IMR-90 (cell line): Measurements from ENCODE around the gene CES3. TPM values are rescaled to one million over a fixed set of nuclear protein-coding genes. Genes with fewer than 3 reads are reported as not detected.

Experiments
- ATAC-seq: fragments of 200-7000 bp; cut with Tn5 transposase; 2 replicates; pipeline ENCODE4 v1.9.1; 2020; ENCODE audit warnings: low read depth, mild to moderate bottlenecking, moderate library complexity
- BruUV-seq: library from RNA; stranded (reverse); fragments of 400-500 nt; replicated peaks from 2 replicates; lab custom pipeline; 2021; lab: Mats Ljungman, UMichigan
- CTCF ChIA-PET: fragments of 300-600 bp; formaldehyde crosslinking; extraction: SDS; loops from one replicate; lab custom pipeline; 2021; ENCODE audit warnings: antibody characterized with exemption; lab: Yijun Ruan, JAX
- POLR2A ChIA-PET: fragments of 300-600 bp; sonication (Branson Sonifier 250); formaldehyde crosslinking; loops from one replicate; lab custom pipeline; 2022; ENCODE audit warnings: antibody characterized with exemption; ENCODE audit not compliant: unreplicated experiment; lab: Charles Lee
- DNase-seq: peaks from one replicate; pipeline ENCODE4 v3.0.0; 2013
- H2AFZ ChIP-seq: replicated peaks from 2 replicates; pipeline ENCODE3; 2013; ENCODE audit warnings: low read length, mild to moderate bottlenecking; ENCODE audit not compliant: poor library complexity
- H2AK5ac ChIP-seq: 2 replicates; pipeline ENCODE4 v1.6.1; 2013; ENCODE audit warnings: low read depth, low read length, inconsistent platforms
- H2AK9ac ChIP-seq: replicated peaks from 2 replicates; pipeline ENCODE3; 2013; ENCODE audit warnings: mild to moderate bottlenecking, low read depth, low read length, moderate library complexity; ENCODE audit not compliant: poor library complexity
- H2BK120ac ChIP-seq: 2 replicates; pipeline ENCODE4 v1.6.1; 2013; ENCODE audit warnings: low read depth, low read length, inconsistent platforms
- H2BK15ac ChIP-seq: 3 replicates; pipeline ENCODE4 v1.6.1; 2013; ENCODE audit warnings: low read depth, low read length, inconsistent platforms
- H2BK20ac ChIP-seq: 2 replicates; pipeline ENCODE4 v1.6.1; 2013; ENCODE audit warnings: low read depth, mild to moderate bottlenecking, inconsistent platforms, low read length, moderate library complexity
- H2BK5ac ChIP-seq: 2 replicates; pipeline ENCODE4 v1.6.1; 2013; ENCODE audit warnings: mild to moderate bottlenecking, low read depth, low read length, inconsistent platforms; ENCODE audit not compliant: poor library complexity, severe bottlenecking
- H3K14ac ChIP-seq: replicated peaks from 2 replicates; pipeline ENCODE4 v1.6.1; 2013; ENCODE audit warnings: low read depth, low read length, inconsistent platforms
- H3K18ac ChIP-seq: 2 replicates; pipeline ENCODE4 v1.6.1; 2013; ENCODE audit warnings: low read depth, low read length, control low read depth
- H3K23ac ChIP-seq: 2 replicates; pipeline ENCODE4 v1.6.1; 2013; ENCODE audit warnings: low read depth, low read length, inconsistent platforms
- H3K27ac ChIP-seq: 2 replicates; pipeline ENCODE4 v1.5.1; 2013; ENCODE audit warnings: mild to moderate bottlenecking, control low read depth, low read length; ENCODE audit not compliant: insufficient read depth
- H3K27me3 ChIP-seq: 2 replicates; pipeline ENCODE4 v1.6.1; 2013; ENCODE audit warnings: low read length; ENCODE audit not compliant: control insufficient read depth, insufficient read depth
- H3K36me3 ChIP-seq: 2 replicates; pipeline ENCODE4 v1.6.1; 2013; ENCODE audit warnings: low read length, mixed read lengths; ENCODE audit not compliant: control insufficient read depth, insufficient read depth
- H3K4ac ChIP-seq: 2 replicates; pipeline ENCODE4 v1.6.1; 2013; ENCODE audit warnings: low read depth, low read length, inconsistent platforms
- H3K4me1 ChIP-seq: 2 replicates; pipeline ENCODE4 v1.6.1; 2013; ENCODE audit warnings: low read length, mixed read lengths; ENCODE audit not compliant: control insufficient read depth, insufficient read depth
- H3K4me2 ChIP-seq: 2 replicates; pipeline ENCODE4 v1.6.1; 2013; ENCODE audit warnings: low read depth, mild to moderate bottlenecking, control low read depth, low read length, moderate library complexity
- H3K4me3 ChIP-seq: 2 replicates; pipeline ENCODE4 v1.5.1; 2013; ENCODE audit warnings: low read depth, mild to moderate bottlenecking, control low read depth, low read length, moderate library complexity; ENCODE audit not compliant: insufficient read depth
- H3K56ac ChIP-seq: 2 replicates; pipeline ENCODE4 v1.6.1; 2013; ENCODE audit warnings: low read length, inconsistent platforms; ENCODE audit not compliant: insufficient read depth; ENCODE audit errors: extremely low read depth
- H3K79me1 ChIP-seq, 2 experiments: 2 replicates each; pipeline ENCODE4 v1.6.1; 2013; ENCODE audit warnings: low read length in 2 of 2, inconsistent platforms in 1 of 2, low read depth in 1 of 2
- H3K9ac ChIP-seq: 2 replicates; pipeline ENCODE4 v1.6.1; 2013; ENCODE audit warnings: low read depth, low read length, control low read depth
- H3K9me1 ChIP-seq: 2 replicates; pipeline ENCODE4 v1.6.1; 2013; ENCODE audit warnings: low read length, inconsistent platforms; ENCODE audit not compliant: insufficient read depth
- H3K9me3 ChIP-seq: 2 replicates; pipeline ENCODE4 v1.6.1; 2013; ENCODE audit warnings: low read length; ENCODE audit not compliant: control insufficient read depth, insufficient read depth
- H4K20me1 ChIP-seq: 2 replicates; pipeline ENCODE4 v1.6.1; 2013; ENCODE audit warnings: low read length, inconsistent platforms; ENCODE audit not compliant: insufficient read depth
- H4K5ac ChIP-seq: 2 replicates; pipeline ENCODE4 v1.6.1; 2013; ENCODE audit warnings: mild to moderate bottlenecking, low read depth, low read length, control low read depth
- H4K8ac ChIP-seq, 2 experiments: 2 replicates each; pipeline ENCODE4 v1.6.1; 2013; ENCODE audit warnings: low read depth in 2 of 2, low read length in 2 of 2, control low read depth in 1 of 2, inconsistent platforms in 1 of 2
- H4K91ac ChIP-seq: 2 replicates; pipeline ENCODE4 v1.6.1; 2013; ENCODE audit warnings: low read depth, low read length, inconsistent platforms; ENCODE audit not compliant: insufficient read depth
- BHLHE40 ChIP-seq: fragments of 150-350 bp; IDR thresholded peaks from 2 replicates; pipeline ENCODE4 v1.6.1; 2016; ENCODE audit warnings: mild to moderate bottlenecking, low read depth, low read length
- CEBPB ChIP-seq: IDR thresholded peaks from 2 replicates; pipeline ENCODE4 v1.6.1; 2012; ENCODE audit warnings: low read depth, low read length, improper control_type of control experiment
- CHD1 ChIP-seq: IDR thresholded peaks from 2 replicates; pipeline ENCODE4 v1.6.1; 2012; ENCODE audit warnings: low read depth, low read length, improper control_type of control experiment
- CTCF ChIP-seq: conservative IDR thresholded peaks from 2 replicates; pipeline ENCODE4 v1.5.1; 2012; ENCODE audit warnings: mild to moderate bottlenecking, low read depth, low read length, improper control_type of control experiment
- ELK1 ChIP-seq: fragments of 150-350 bp; IDR thresholded peaks from 2 replicates; pipeline ENCODE4 v1.6.1; 2016; ENCODE audit warnings: low read depth, mild to moderate bottlenecking, low read length, moderate library complexity, borderline replicate concordance
- FOS ChIP-seq: fragments of 150-350 bp; IDR thresholded peaks from 2 replicates; pipeline ENCODE4 v1.6.1; 2016; ENCODE audit warnings: low read depth, low read length
- MAFK ChIP-seq: IDR thresholded peaks from 2 replicates; pipeline ENCODE4 v1.6.1; 2012; ENCODE audit warnings: low read depth, low read length, improper control_type of control experiment
- MAZ ChIP-seq: IDR thresholded peaks from 2 replicates; pipeline ENCODE4 v1.6.1; 2012; ENCODE audit warnings: low read depth, mild to moderate bottlenecking, low read length, improper control_type of control experiment, moderate library complexity, borderline replicate concordance
- MXI1 ChIP-seq: IDR thresholded peaks from 2 replicates; pipeline ENCODE4 v1.6.1; 2012; ENCODE audit warnings: low read depth, mild to moderate bottlenecking, low read length, moderate library complexity, borderline replicate concordance
- NFE2L2 ChIP-seq: fragments of 150-350 bp; IDR thresholded peaks from 2 replicates; pipeline ENCODE4 v1.6.1; 2016; ENCODE audit warnings: low read depth, mild to moderate bottlenecking, low read length
- POLR2A ChIP-seq: IDR thresholded peaks from 2 replicates; pipeline ENCODE4 v1.6.1; 2012; ENCODE audit warnings: mild to moderate bottlenecking, low read depth, low read length
- RAD21 ChIP-seq: IDR thresholded peaks from 2 replicates; pipeline ENCODE4 v1.6.1; 2012; ENCODE audit warnings: low read length, improper control_type of control experiment
- RCOR1 ChIP-seq: IDR thresholded peaks from 2 replicates; pipeline ENCODE4 v1.6.1; 2012; ENCODE audit warnings: mild to moderate bottlenecking, low read length, improper control_type of control experiment; ENCODE audit not compliant: insufficient replicate concordance
- RFX5 ChIP-seq: IDR thresholded peaks from 2 replicates; pipeline ENCODE4 v1.8.0; 2012; ENCODE audit warnings: low read depth, mild to moderate bottlenecking, low read length, moderate library complexity
- SMC3 ChIP-seq: fragments of 150-350 bp; IDR thresholded peaks from 2 replicates; pipeline ENCODE4 v1.6.1; 2016; ENCODE audit warnings: low read depth, mild to moderate bottlenecking, antibody characterized with exemption, low read length, moderate library complexity
- USF2 ChIP-seq: fragments of 150-350 bp; IDR thresholded peaks from 2 replicates; pipeline ENCODE4 v1.6.1; 2017; ENCODE audit warnings: mild to moderate bottlenecking, antibody characterized with exemption, low read length, low read depth
- WGBS, 2 experiments: methylation state at CpG; one replicate each; pipeline versions ENCODE4 v1.1.5 to v1.1.7; 2013; ENCODE audit warnings: missing lambda C conversion rate in 2 of 2; ENCODE audit not compliant: insufficient read length in 1 of 2; ENCODE audit errors: extremely low coverage in 2 of 2; 5-methylcytosine and 5-hydroxymethylcytosine counted together
- dilution Hi-C: fragments of 300-500 bp; cut with HindIII; formaldehyde crosslinking; loops from one replicate; pipeline ENCODE4 v1.14.3; 2018; ENCODE audit warnings: low sequenced_read_pairs; ENCODE audit not compliant: unreplicated experiment
- in situ Hi-C: fragments of 300-500 bp; cut with MboI; formaldehyde crosslinking; loops from 3 replicates; pipeline ENCODE4 v1.14.3; 2019; ENCODE audit warnings: low sequenced_read_pairs, inconsistent platforms, mixed read lengths
- intact Hi-C: fragments of 100-400 bp; cut with micrococcal nuclease; formaldehyde crosslinking; loops from 2 replicates; pipeline ENCODE4 v1.10.0; 2022
- polyA plus RNA-seq, 3 experiments: library from polyadenylated mRNA; depleted of rRNA; stranded (reverse); fragments of >200 nt; gene quantifications; 2 replicates each; pipeline ENCODE4 v1.2.3, GENCODE V29; 2012; ENCODE audit warnings: low replicate concordance in 1 of 3
- total RNA-seq: library from RNA; depleted of rRNA; stranded (reverse); fragments of >200 nt; gene quantifications from 2 replicates; pipeline ENCODE4 v1.2.3, GENCODE V29; 2012

The CES3 gene
- total and polyA plus RNA-seq, 2 of the 4 experiments (the other 2 are of a cell fraction), result 0.03 TPM; not detected in 1

- peaks cover 31% of the 10 kb centered on the region for H4K20me1 ChIP-seq
- H3K4me3 ChIP-seq, result no peak overlapping the region
- no peak overlapping the region for H3K4ac ChIP-seq
- H3K36me3 ChIP-seq, result peaks cover 9% of the 10 kb centered on the region
- dilution Hi-C loops (no loop called here), in situ Hi-C loops (loop anchor here (5.0 kb wide), 1 partner anchor 34 kb away; no protein-coding TSS in a partner anchor), intact Hi-C loops (no loop called here)
- H2AK5ac ChIP-seq, result no peak overlapping the region
- no peak overlapping the region for H2AK9ac ChIP-seq
- H4K91ac ChIP-seq, result no peak overlapping the region
- no peak overlapping the region for H3K9ac ChIP-seq
- H2AFZ ChIP-seq, result no peak overlapping the region
- no peak overlapping the region for H4K5ac ChIP-seq
- H4K8ac ChIP-seq, result no peak overlapping the region
- no peak overlapping the region for H3K18ac ChIP-seq
- DNase-seq (no peak), ATAC-seq (no peak)
- H3K79me1 ChIP-seq, result peaks cover 19 to 48% of the 10 kb centered on the region in 2 experiments
- no CpG with 5 or more reads among the region's 2 CpGs for WGBS, 2 experiments
- H3K4me1 ChIP-seq, result peaks cover 27% of the 10 kb centered on the region
- H2BK5ac ChIP-seq, result no peak overlapping the region
- H3K14ac ChIP-seq, result no peak overlapping the region
- TF ChIP-seq RAD21, result no peak
- no peak for TF ChIP-seq CHD1
- no peak for TF ChIP-seq MXI1
- no peak for TF ChIP-seq BHLHE40
- no peak for TF ChIP-seq RFX5
- TF ChIP-seq MAFK, result no peak
- no peak for TF ChIP-seq NFE2L2
- TF ChIP-seq CTCF, result no peak
- TF ChIP-seq POLR2A, result no peak
- TF ChIP-seq CEBPB, result no peak
- TF ChIP-seq USF2, result no peak
- TF ChIP-seq ELK1, result no peak
- TF ChIP-seq SMC3, result no peak
- no peak for TF ChIP-seq RCOR1
- TF ChIP-seq FOS, result no peak
- TF ChIP-seq MAZ, result no peak
- H3K4me2 ChIP-seq, result no peak overlapping the region
- H2BK120ac ChIP-seq, result no peak overlapping the region
- H3K9me3 ChIP-seq, result no peaks in the 10 kb centered on the region
- H3K23ac ChIP-seq, result no peak overlapping the region
- no peaks in the 10 kb centered on the region for H3K27me3 ChIP-seq
- POLR2A ChIA-PET, result no interaction called here
- BruUV-seq, result no TSS peak
- peaks cover 32% of the 10 kb centered on the region for H3K9me1 ChIP-seq
- H2BK20ac ChIP-seq, result no peak overlapping the region
- H3K56ac ChIP-seq, result no peak overlapping the region
- H2BK15ac ChIP-seq, result no peak overlapping the region
- CTCF ChIA-PET, result no interaction called here
- no peak overlapping the region for H3K27ac ChIP-seq
Observed at GRCh38 chr16:66931665-66932064, 29.4 kb upstream of the CES3 start.
